NCI-H82 treated with DMSO at 0.1 percent for 48 hours (cell line): Measurements from ENCODE around the gene FOXP4.
"Not testable (repeated sequence)": the region's sequence is repeated elsewhere in the genome, so short reads cannot be mapped to it uniquely, and the experiment has no call there.

Experiments
- DNase-seq: peaks from one replicate; lab custom pipeline; 2025; ENCODE audit not compliant: unreplicated experiment; lab: John Stamatoyannopoulos, UW

FOXP4 gene

DNA sequence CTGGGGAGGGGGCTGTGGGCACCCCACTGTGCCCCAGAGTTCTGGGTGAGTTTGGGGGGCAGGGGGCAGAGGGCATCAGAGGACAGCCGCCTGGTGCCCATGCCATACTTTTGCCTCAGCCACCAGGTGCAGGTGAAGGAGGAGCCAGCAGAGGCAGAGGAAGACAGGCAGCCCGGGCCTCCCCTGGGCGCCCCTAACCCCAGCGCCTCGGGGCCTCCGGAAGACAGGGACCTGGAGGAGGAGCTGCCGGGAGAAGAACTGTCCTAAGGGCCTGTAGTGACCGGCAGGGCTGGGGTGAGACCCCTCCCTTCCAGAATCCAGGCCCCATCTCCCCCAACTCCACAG, 52.5 kb downstream of the FOXP4 start:
- DNase-seq = no peak

DNA sequence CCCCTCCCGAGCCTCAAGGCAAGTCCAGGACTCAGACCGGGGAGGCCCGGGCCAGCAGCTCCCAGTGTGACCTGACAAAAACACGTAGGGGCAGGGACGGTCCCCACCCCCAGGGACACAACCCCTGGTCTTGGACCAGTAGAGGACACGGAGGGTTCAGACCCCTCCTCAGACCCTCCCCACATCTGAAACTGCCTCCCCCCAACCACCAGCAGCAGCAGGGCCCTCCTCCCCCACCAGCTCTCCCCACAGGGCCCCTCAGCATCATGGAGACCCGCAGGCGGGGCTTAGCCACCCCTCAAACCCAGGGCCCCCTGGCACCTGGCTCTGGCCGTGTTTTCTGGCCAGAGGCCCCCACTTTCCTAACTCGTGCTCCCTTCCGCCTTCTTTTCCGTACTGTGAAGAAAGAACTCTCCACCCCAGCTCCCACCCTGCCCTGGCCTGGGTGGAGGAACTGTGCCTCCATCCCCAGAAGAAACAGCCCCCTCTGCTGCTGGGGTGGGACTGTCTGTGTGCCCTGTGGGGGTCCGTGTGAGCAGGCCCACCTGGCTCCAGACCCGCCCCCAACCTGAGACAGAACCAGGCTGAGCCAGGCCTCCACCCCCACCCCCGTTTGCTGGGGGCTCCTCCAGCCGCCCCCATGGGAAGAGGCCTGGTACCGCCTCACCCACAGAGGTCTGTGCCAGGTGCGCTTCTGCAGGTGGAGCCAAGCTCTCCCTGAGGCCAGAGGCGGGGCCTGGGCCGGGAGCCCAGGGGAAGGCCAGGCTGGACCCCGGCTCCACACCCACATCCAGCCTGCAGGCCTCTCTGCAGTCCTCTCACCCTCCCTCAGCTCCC, 53.1 kb downstream of the FOXP4 start:
- no peak for DNase-seq

DNA sequence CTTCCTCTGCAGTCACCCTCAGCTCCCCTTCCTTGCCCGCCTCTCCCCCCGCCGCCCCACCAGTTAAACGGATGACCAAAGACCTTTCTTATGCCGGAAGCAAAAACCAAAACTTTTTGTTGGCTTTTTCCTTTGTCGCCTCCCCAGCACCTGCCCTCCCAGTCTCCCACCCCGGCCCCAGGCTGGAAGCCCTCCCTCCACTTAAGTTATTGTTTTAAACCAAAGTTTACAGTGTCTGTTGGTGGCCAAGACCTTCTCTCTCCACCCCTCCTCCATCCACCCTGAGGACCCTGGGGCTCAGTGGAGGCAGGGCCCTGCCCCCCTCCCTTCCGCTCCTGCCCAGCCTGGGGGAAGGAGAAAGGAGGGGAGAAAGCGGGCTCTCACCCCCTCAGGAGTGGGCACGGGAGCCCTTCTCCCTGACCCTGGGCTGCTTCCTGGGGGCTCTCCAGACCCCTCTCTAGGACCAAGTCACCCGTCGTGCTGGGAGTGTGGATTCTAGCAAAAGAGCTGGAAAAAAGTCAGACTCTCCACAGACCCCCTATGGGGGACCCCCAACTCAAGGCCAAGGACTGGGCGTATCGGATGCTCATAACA, 53.8 kb downstream of the FOXP4 start:
- no peak for DNase-seq

DNA sequence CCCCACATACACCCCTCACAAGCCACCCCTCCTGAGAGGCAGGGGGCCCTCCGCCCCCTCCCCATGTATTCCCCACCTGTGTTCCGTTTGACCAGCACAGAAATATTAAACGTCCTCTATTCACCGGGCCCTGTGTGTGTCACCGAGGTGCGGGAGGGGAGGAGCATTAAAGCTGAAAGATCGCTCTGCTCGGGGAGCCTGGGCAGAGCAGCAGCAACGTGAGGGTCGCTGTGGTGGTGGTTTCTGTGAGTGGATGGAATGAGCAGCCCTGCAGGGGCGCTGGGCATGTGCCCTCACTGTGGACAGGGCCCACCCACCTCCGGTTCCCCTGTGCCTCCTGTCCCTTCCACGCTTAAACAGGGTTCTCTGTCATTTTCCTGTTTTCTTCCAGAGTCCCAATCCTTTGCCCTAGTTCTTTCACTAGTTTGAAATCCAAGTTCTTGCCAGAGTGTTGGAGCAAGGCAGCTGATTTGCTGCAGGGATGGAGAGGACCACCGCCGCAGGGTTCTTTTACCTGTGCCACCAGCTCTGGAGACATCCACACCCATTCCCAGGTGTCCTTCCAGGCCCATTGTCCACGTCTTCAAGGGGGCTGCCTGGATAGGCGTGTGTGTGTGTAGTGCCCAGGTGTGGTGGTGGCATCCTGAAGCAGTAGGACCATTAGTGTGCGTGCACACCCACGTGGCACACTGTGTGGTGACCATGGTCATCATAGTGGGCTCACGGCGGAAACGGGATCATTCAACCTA, 54.5 kb downstream of the FOXP4 start:
- no peak for DNase-seq

DNA sequence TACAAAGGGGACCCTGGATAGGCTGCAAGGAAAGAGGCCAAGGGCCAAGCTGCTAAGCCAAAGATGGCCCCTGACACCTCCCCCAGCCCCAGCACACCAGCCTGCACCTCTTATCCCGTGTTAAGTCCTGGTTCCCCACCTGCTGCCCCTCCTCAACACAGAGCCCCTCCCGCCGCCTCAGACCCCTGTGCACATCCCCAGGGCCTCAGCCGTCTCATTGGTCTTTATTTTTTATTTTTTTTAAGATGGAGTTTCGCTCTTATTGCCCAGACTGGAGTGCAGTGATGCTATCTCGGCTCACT, 55.0 kb downstream of the FOXP4 start:
- DNase-seq = no peak

DNA sequence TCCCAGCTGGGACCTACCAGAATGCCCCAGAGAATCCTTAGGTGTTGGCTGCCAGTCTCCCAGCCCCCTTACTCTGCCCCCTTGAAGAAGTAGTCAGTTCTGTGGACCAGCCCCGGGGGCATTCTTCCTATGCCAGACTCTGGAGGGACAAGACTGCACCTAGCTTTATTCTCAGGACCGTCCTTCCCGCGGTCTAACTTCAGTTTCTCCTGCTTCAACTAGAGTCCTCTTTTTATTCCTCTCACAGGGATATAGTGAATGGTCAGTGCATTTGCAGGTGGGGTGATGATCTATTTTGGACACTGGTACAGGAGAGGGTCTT, 56.2 kb downstream of the FOXP4 start:
- no peak for DNase-seq

DNA sequence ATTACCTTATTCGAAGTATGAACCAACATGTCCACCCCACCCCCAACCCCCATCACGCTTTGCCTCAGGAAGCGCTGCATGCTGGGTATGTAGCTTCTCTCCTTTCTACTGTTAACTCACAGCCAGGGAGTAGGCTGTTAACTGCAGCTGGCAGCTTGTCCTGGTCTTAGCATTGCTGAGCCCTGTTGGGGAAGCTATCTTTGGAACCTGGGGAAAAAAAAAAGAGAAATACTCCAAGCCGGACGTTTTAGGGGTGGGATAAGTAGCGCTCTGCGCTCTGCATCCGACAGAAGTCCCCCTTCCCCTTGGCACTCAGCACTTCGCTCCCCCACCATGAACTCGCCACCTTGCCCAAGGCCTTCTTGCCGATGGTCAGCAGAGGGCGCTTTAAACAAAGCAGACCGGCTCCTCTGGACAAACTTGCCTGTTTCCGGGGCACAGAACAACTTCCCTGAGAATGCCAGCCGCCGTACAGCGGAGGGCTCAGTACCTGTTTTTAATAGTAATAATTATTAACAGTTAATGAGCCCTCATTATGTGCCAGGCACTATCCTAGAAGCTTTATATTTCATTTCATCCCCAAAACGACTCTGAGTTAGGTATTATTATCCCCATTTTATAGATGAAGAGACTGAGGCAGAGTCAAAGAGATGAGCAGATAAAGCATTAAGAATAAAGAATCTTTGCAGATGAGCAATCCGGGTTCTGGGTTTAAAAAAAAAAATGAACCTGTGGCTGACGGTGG, 56.9 kb downstream of the FOXP4 start:
- peak; percentile 72 for DNase-seq

DNA sequence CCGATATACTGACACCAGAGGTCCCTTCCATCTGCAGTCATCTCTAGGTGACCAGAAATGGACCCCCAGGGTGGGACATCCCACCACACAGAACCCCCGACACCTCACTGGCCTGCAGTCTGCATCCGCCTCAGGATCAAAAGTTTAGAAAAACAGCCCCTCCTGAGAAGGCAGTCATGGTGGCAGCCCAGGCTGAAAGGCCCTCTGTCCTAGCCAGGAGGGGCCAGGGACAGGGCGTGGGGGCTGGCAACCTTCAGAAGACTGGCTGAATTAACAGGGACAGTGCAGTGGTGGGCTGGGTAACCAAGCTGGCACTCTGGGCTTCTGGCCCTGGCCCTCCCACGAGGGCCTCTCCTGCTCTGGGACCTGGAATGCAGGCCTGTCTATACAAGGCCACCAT, 57.8 kb downstream of the FOXP4 start:
- no peak for DNase-seq

DNA sequence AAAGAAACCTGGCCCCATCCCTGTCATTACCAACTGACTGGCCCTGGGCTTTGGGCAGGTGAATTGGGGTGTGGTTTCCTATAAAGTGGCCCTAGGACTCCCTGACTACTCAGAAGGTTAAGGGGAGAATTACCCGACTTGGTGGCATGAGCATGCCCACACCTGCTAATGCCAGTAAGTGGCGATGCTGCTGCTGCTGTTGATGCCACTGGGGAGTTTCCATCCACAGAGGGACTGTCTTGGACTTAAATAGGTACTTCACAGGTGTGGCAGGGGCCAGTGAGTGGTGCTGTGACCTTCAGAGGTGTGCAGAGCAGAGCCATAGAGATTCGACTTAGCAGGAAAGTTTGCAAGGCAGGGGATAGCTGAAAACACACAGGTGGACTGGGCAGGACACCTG, 59.5 kb downstream of the FOXP4 start:
- DNase-seq = no peak

DNA sequence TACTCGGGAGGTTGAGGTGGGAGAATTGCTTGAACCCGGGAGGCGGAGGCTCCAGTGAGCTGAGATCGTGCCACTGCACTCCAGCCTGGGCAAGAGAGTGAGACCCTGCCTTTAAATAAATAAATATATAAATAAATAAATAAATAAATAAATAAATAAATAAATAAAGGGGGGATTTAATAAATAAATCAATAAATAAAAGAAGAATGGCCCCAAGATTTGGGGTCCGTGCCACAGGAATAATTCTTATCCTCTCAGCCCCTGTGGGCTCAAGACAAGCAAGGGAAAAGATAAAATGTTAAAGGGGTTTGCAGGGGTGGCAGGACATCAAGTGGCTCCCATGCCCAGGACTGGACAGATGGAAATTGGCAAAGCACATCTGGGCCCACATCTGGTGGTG, 60.9 kb downstream of the FOXP4 start:
- no peak for DNase-seq

DNA sequence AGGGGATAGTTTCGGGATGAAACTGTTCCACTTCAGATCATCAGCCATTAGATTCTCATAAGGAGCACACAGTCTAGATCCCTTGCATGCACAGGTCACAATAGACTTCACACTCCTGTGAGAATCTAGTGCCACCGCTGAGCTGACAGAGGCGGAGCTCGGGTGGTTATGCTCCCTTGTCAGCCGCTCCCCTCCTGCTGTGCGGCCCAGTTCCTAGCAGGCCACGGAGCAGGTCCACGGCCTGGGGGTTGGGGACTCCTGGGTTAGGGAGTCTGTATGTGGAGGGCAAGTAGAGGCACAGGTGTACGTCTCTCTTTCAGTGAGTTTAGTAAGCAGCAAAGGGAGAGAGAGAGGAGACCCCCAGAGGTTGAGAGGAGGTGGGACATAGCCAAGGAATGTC, 61.6 kb downstream of the FOXP4 start:
- DNase-seq = no peak

DNA sequence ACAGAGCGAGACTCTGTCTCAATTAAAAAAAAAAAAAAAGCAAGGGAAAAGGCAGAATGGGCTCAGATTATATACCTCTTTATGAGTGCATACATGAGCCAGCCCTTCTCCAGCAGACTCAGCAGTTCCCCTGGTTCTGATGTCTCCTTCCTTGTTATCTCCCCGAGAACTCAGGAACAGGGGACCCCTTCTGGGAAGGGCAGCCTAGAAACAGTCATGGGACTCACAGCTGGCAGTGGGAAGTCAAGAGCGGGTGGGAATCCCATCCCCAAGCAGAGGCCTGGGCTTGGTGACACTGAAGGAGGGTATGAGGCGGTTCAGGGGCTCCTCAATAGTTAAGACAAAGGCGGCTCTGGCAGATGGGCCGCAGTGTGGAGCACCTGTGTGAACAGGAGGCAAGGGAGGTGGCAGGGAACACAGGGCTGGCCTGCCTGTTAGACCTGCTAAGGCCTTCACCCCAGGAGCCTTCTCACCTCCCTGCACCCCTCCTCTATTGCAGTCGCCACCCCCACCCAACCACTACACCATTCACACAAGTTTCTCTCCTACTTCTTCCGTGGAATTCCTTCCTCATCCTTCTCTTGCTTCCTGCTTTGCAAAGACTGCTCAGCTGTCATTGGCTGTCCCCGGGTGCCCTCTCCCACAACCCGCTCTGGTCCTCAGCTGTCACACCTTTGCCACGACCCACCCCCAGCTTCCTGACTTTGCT, 62.4 kb downstream of the FOXP4 start:
- no peak for DNase-seq

DNA sequence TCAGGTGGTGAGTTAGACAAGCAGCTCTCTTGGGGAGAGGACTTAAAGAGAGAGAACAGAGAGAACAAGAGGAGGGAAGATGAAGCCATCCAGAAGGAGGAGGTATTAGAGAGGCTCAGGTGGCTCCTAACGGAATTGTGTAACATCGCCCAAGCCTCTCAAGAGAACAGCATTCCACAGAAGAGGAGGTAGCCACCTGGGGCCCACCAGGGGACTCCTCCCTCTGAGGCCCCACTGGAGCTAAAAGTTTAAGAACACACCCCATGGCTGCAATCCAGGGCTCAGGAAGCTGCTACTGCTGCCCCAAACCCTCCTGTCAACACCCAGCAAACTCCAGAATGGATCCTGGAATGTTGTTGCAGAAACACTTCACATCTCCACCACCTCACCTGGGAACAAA, 68.5 kb downstream of the FOXP4 start:
- DNase-seq = no peak

DNA sequence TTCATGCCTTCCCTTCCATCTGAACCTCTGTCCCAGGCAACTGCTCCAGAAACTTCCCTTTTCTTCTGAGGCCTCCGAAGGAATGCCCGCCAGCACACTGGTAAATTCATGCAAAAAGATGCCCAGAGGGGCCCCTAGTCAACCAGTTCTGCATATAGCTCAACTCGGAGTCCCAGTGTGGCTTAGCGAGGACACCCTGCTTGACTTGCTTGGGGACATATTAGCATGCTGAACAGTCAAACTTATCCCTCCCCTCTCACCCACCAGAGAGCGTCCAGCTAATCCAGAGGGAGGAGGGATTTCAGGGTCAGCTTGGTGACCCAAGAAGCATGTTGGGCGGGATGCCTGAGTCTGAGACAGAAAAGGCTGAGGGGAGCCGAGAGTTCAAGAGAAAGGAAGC, 69.1 kb downstream of the FOXP4 start:
- DNase-seq = no peak

DNA sequence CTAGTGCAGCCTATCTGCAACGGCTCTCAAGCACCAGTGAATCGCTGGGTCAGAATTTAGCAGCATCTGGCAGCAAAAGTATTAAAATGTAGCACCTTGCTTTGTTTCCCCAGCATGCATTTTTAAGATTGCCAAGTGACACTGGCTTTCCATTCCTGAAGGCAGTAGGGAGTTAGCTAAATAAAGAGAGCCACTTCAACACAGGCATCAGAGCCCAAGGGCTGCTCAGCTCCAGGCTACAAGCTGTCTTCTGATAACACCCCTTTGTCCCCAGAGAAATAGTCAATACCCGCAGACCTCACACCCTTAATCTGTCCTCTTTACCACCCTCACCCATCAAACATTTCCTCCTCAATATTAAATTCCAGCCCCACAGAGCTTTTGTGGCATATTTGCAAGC, 72.4 kb downstream of the FOXP4 start:
- no peak for DNase-seq

DNA sequence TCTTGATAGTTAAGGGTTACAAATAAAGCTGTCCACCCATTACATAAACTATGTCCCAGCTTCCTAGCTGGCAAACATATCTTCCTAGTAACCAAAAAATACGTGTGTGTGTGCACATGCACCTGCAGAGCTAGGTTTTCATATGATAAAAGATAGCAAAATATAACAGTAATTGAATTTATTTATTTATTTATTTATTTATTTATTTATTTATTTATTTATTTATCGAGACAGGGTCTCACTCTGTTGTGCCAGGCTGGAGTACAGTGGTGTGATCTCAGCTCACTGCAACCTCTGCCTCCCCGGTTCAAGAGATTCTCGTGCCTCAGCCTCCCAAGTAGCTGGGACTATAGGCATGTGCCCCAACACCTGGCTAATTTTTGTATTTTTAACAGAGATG, 73.0 kb downstream of the FOXP4 start:
- DNase-seq = not testable (repeated sequence)

DNA sequence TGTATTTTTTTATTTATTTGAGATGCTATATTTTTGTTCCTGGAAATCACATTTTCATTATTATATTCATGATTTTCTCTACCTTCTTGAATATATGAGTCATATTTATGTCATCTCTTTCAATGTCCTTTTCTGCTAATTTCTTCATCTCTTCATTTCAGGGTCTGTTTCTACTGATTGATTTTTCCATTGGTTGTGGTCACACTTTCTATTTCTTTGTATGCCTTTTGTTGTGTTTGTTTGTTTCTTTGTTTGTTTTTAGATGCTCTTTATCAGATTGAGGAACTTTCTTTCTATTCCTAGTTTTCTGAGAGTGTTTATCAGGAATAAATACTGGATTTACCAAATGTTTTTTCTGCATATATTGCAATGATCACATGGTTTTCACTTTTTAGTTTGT, 75.2 kb downstream of the FOXP4 start:
- no peak for DNase-seq

DNA sequence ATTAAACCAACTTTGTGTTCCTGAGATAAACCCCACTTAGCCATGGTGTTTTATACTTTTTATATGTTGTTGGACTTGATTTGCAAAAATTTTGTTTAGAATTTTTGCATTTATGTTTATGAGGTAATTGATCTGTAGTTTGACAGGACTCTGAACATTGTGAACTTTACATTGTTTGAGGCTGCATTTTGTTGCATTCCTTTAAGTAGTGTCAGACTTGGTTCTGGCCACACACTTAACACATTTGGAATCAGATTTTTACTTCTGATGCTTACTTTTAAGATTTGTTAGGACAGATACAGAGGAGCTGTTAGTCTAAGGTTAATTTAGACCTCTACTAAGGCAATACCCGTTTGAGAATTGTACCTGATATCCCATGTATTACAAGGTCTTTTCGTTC, 75.6 kb downstream of the FOXP4 start:
- no peak for DNase-seq

DNA sequence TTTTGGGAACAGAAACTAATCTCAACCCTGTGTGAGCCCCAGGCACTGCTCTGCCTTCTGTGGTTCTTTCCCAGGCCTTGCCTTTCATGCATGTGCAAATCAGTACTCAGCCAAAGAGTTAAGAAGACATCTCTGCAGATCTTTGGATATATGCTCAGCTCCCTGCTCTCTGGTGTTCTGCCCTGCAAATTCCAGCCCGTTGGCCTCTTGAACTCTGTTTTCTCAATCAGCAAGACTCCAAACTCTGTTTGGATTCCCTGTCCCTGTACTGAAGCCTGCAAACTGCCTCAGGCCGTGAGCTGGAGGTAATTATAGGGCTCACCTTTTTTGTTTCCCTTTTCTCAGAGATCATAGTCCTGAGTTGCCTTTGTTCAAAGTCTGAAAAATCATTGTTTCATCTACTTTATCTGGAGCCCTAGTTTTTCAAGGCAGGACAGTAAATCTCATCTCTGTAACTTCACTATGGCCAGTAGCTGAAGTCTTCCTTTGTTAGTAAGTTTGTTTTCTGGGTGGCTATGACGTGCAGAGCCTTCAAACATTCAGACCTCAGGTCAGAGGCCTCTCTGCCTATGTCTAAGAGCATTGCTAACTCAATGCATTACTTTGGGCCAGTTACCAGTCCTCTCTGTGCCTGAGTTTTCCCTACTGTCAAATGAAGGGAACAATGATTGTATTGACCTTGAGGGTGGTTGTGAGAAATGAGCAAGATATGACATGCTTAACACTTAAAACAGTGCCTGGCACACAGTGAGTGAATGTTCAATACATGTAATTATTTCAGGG, 76.2 kb downstream of the FOXP4 start:
- DNase-seq = no peak

DNA sequence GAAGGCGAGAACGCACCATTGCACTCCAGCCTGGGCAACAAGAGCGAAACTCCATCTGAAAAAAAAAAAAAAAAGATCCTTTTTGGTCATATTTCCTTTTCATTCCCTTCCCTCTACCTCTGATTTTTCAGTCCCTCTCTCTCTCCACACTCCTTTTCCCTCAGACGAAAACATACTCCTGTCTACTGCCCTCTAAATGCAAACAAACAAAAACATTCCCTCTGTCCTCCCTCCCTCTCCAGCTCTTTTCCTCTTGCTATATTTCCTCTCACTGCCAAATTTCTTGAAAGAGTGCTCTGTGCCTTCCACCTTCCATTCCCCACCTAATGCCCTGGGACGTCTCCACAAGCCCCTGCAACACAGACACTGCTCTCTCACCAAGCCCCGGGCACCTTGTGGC, 77.1 kb downstream of the FOXP4 start:
- no peak for DNase-seq
